ENCODE measurements around the gene TEX264.

Gene TEX264

GRCh38 chr3:51702156-51702555 lies 31.1 kb downstream of the TEX264 start:
- no peak for DNase-seq

- DNase-seq, result no peak
Measured at GRCh38 chr3:51703068-51703760, 32.2 kb downstream of the TEX264 start.

GRCh38 chr3:51703761-51704510 lies 32.9 kb downstream of the TEX264 start:
- no peak for DNase-seq

GRCh38 chr3:51704511-51704950 lies 33.5 kb downstream of the TEX264 start:
- no peak for DNase-seq

- DNase-seq, result no peak
Measured at GRCh38 chr3:51705276-51706020, 34.4 kb downstream of the TEX264 start.

- DNase-seq, result no peak
Measured at GRCh38 chr3:51706021-51706485, 35.0 kb downstream of the TEX264 start.

- no peak for DNase-seq
Measured at GRCh38 chr3:51706788-51707731, 36.0 kb downstream of the TEX264 start, which contains the start of gene GRM2. GRM2 (plus strand) TSS chr3:51707068; CDS start chr3:51708984, 1,916 bp downstream.

- no peak for DNase-seq
Measured at GRCh38 chr3:51708216-51708845, 37.3 kb downstream of the TEX264 start.

- no peak for DNase-seq
Measured at GRCh38 chr3:51709004-51709420, 38.0 kb downstream of the TEX264 start.

- no peak for DNase-seq
Measured at GRCh38 chr3:51709675-51710074, 38.6 kb downstream of the TEX264 start.

GRCh38 chr3:51710631-51711351 lies 39.7 kb downstream of the TEX264 start:
- DNase-seq, result no peak

- no peak for DNase-seq
Measured at GRCh38 chr3:51711352-51712037, 40.4 kb downstream of the TEX264 start.

GRCh38 chr3:51712038-51712420 lies 41.0 kb downstream of the TEX264 start:
- no peak for DNase-seq

- DNase-seq, result no peak
Measured at GRCh38 chr3:51712511-51712931, 41.5 kb downstream of the TEX264 start.

GRCh38 chr3:51712963-51713362 lies 41.9 kb downstream of the TEX264 start:
- DNase-seq, result no peak

- DNase-seq, result no peak
Measured at GRCh38 chr3:51715231-51715976, 44.4 kb downstream of the TEX264 start.

GRCh38 chr3:51715977-51716294 lies 44.9 kb downstream of the TEX264 start:
- DNase-seq, result no peak

GRCh38 chr3:51716805-51717204 lies 45.8 kb downstream of the TEX264 start:
- no peak for DNase-seq

GRCh38 chr3:51717446-51717845 lies 46.4 kb downstream of the TEX264 start:
- no peak for DNase-seq

GRCh38 chr3:51717947-51718346 lies 46.9 kb downstream of the TEX264 start:
- DNase-seq, result no peak

Measured in activated CD4-positive, alpha-beta T cell treated with anti-CD3 and anti-CD28 coated beads, Interleukin-10, Interleukin-2, amounts not matched to agents 100 ng/mL and 50 ng/mL, durations not matched to agents 16 hours and 8 hours (primary cell).